Osteocyte (in vitro differentiated cells): ENCODE measurements around the gene S100B. TPM values are rescaled to one million over a fixed set of nuclear protein-coding genes. Genes with fewer than 3 reads are reported as not detected.

Experiments
- DNase-seq: peaks from one replicate; pipeline ENCODE4 v3.0.0; 2021; ENCODE audit warnings: mixed read lengths; ENCODE audit not compliant: unreplicated experiment; ENCODE audit errors: extremely low spot score
- H3K27ac Mint-ChIP-seq: one replicate; pipeline ENCODE4 v1.8.0; 2021; ENCODE audit warnings: mild to moderate bottlenecking, mixed read lengths; ENCODE audit not compliant: unreplicated experiment
- H3K27me3 Mint-ChIP-seq: one replicate; pipeline ENCODE4 v1.8.0; 2021; ENCODE audit warnings: mixed read lengths; ENCODE audit not compliant: unreplicated experiment
- H3K36me3 Mint-ChIP-seq: one replicate; pipeline ENCODE4 v1.8.0; 2021; ENCODE audit warnings: mixed read lengths; ENCODE audit not compliant: unreplicated experiment
- H3K4me1 Mint-ChIP-seq: one replicate; pipeline ENCODE4 v1.8.0; 2021; ENCODE audit warnings: mixed read lengths; ENCODE audit not compliant: unreplicated experiment
- H3K4me3 Mint-ChIP-seq: one replicate; pipeline ENCODE4 v1.8.0; 2021; ENCODE audit warnings: mild to moderate bottlenecking, moderate library complexity, mixed read lengths; ENCODE audit not compliant: unreplicated experiment
- H3K9me3 Mint-ChIP-seq: one replicate; pipeline ENCODE4 v1.8.0; 2021; ENCODE audit warnings: mixed read lengths; ENCODE audit not compliant: unreplicated experiment
- CTCF ChIP-seq: fragments of 200-600 bp; sonication (generic); IDR thresholded peaks from 2 replicates; pipeline ENCODE4 v1.5.0; 2021; ENCODE audit warnings: antibody characterized with exemption, mild to moderate bottlenecking, moderate library complexity
- total RNA-seq: library from RNA; stranded (reverse); gene quantifications from 2 replicates; pipeline ENCODE4 v1.2.1, GENCODE V29; 2021

The S100B gene
- total RNA-seq, 1 donor from 2014 or later, result not detected

- no peak overlapping the region for H3K4me3 Mint-ChIP-seq
- no peak overlapping the region for H3K27ac Mint-ChIP-seq
- peaks cover 9% of the 10 kb centered on the region for H3K9me3 Mint-ChIP-seq
- H3K36me3 Mint-ChIP-seq, result no peaks in the 10 kb centered on the region
- TF ChIP-seq CTCF, result no peak
- peaks cover 13% of the 10 kb centered on the region for H3K4me1 Mint-ChIP-seq
- no peak for DNase-seq
- no peaks in the 10 kb centered on the region for H3K27me3 Mint-ChIP-seq
These were observed 7.0 kb downstream of the S100B start for GRCh38 chr21:46597896-46598343.

GRCh38 chr21:46597031-46597430, 7.9 kb downstream of the S100B start:
- no peak for TF ChIP-seq CTCF
- DNase-seq, result no peak
- H3K4me1 Mint-ChIP-seq, result peaks cover 10% of the 10 kb centered on the region
- no peaks in the 10 kb centered on the region for H3K36me3 Mint-ChIP-seq
- peaks cover 11% of the 10 kb centered on the region for H3K9me3 Mint-ChIP-seq
- no peak overlapping the region for H3K27ac Mint-ChIP-seq
- no peaks in the 10 kb centered on the region for H3K27me3 Mint-ChIP-seq
- no peak overlapping the region for H3K4me3 Mint-ChIP-seq

- Mint-ChIP-seq H3K4me3 (no peak overlapping the region), H3K27ac (no peak overlapping the region), H3K27me3 (no peaks in the 10 kb centered on the region), H3K36me3 (no peaks in the 10 kb centered on the region), H3K9me3 (peaks cover 18% of the 10 kb centered on the region), H3K4me1 (peaks cover 10% of the 10 kb centered on the region)
- TF ChIP-seq CTCF, result no peak
- DNase-seq, result no peak
These were observed 8.7 kb downstream of the S100B start for GRCh38 chr21:46596201-46596600.

- peaks cover 5% of the 10 kb centered on the region for H3K36me3 Mint-ChIP-seq
- no peaks in the 10 kb centered on the region for H3K27me3 Mint-ChIP-seq
- H3K4me1 Mint-ChIP-seq, result peaks cover 3% of the 10 kb centered on the region
- H3K9me3 Mint-ChIP-seq, result peaks cover 36% of the 10 kb centered on the region
- no peak for TF ChIP-seq CTCF
- no peak overlapping the region for H3K27ac Mint-ChIP-seq
- DNase-seq, result no peak
- no peak overlapping the region for H3K4me3 Mint-ChIP-seq
These were observed 10.6 kb downstream of the S100B start for GRCh38 chr21:46594276-46594675.

GRCh38 chr21:46585191-46585953, 19.5 kb downstream of the S100B start:
- Mint-ChIP-seq H3K27me3 (no peaks in the 10 kb centered on the region), H3K4me1 (no peaks in the 10 kb centered on the region), H3K9me3 (peaks cover 68% of the 10 kb centered on the region), H3K36me3 (peaks cover 55% of the 10 kb centered on the region), H3K4me3 (no peak overlapping the region), H3K27ac (no peak overlapping the region)
- no peak for DNase-seq
- no peak for TF ChIP-seq CTCF
